Renal cortical epithelial cell (primary cell): Measurements from ENCODE around the gene TEX2. TPM values are rescaled to one million over a fixed set of nuclear protein-coding genes. Genes with fewer than 3 reads are reported as not detected.

Experiments
- DNase-seq: peaks from one replicate; pipeline ENCODE4 v3.0.0-alpha.2; 2011; ENCODE audit warnings: low read depth
- total RNA-seq: library from RNA; depleted of rRNA; stranded (reverse); fragments of >200 nt; gene quantifications from 2 replicates; pipeline ENCODE4 v1.2.3, GENCODE V29; 2014

Gene TEX2
- total RNA-seq, 1 donor from 2014 or later, result 62.6 TPM

DNA sequence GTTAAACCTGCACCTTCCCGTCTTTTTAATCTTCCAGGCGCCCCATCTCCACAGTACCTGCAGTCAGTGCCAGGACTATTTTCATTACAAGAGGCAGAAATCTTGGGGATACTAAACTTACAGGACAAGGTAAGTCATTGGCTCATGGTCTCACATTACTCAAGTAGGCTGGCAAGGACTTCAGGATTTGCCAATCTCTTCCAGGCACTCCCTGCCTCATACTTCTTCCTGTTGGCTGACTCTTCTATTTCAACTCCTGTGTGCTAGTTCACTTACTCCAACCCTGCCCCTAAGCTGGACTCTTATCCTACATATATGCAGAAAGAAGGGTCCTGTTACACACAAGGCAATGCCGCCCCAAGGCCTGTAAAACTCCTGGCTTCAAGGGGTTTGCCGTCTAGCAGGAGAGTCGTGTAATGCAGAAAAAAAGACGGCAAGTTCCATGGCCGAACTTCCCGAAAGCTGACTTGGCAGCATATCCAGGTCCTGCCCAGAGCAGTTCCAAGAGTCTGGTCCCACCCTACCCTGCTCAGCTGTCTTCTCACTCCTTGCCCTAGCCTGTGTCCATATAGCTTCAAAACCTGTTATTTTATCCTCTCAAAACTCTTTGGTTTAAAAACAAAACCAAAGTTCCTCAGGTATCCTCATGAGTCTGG lies 147.9 kb downstream of the TEX2 start:
- no peak for DNase-seq

DNA sequence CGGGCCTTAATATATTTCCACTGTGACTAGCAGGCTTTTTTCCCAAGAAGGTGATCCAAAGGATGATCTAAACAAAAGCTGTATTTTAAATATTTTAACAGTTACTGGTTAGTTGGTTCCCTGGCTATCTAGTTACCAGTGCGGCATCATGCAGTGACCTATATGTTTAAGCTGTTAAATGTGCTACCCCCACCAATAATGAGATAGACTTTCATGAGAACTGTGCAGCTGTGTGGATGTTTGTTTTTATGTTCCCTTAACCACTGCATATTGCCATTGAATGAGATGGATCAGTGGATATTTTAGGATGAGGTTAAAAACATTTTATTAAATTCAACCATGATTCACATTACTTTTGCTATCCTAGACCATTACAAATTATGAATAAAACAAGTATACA lies 150.1 kb downstream of the TEX2 start:
- DNase-seq, result no peak

DNA sequence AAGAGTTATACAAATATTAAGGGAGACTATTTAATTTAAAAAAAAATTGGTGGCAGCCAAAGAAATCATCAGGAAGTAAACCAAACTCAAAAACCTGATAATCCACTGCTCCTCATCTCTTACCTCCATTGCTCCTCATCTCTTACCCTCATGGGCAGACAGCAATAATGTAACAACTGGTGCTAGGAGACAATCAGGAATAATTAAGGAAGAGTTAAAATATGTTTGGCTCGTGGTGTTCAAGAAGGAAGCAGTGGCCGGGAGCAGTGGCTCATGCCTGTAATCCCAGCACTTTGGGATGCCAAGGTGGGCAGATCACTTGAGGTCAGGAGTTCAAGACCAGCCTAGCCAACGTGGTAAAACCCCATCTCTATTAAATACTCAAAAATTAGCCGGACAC lies 151.2 kb downstream of the TEX2 start:
- no peak for DNase-seq

DNA sequence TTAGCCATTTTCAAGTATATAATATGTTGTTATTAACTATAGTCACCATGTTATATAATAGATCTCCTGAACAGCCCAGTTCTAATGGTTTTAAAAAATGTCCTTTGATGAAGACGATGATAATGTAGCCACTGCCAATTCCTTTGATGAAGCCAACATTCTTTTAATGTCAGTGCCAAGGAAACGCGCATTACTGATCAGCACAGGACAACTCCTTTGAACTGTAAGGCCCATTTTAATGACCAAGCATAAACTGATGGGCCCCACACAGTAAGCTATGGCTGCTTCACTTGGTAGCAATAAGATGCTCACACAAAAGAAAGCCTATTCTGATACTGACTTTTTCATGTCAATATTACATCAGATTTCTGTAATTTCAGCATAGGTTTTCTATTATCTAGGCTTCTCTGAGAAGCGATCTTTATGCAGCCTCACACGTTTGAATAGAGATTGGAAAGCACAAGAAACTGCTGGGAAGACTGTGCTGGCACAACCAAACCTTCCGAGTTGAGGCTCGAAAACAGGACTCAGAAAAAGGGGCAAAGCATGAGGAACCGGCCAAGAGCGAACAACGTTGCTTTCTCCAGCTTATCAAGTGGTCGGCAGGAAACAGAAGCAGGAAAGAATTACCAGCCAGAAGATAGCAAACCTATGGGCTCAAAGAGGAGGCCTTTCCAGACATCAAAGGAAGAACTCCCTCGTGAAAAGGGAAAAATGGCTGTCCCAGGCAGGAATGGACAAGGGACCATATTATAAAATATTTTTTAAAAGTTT lies 152.5 kb downstream of the TEX2 start:
- no peak for DNase-seq

DNA sequence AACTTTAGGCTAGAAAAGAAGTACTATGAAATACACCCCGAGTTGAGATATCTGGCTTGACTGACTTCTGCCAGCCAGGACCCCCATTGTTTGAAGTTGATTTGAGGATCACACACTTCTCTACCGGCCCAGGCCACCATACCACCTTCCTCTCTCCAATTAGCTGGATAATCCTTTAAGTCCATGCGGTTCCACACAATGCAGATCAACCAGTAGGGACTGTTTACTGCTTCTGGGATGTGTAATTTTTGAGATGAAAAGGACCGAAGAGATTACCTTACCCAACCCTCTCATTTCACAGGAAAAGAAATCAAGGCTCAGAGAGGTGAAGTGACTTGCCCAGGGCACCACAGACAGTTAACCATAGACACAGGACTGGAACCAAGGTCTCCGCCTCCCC lies 153.7 kb downstream of the TEX2 start:
- no peak for DNase-seq

DNA sequence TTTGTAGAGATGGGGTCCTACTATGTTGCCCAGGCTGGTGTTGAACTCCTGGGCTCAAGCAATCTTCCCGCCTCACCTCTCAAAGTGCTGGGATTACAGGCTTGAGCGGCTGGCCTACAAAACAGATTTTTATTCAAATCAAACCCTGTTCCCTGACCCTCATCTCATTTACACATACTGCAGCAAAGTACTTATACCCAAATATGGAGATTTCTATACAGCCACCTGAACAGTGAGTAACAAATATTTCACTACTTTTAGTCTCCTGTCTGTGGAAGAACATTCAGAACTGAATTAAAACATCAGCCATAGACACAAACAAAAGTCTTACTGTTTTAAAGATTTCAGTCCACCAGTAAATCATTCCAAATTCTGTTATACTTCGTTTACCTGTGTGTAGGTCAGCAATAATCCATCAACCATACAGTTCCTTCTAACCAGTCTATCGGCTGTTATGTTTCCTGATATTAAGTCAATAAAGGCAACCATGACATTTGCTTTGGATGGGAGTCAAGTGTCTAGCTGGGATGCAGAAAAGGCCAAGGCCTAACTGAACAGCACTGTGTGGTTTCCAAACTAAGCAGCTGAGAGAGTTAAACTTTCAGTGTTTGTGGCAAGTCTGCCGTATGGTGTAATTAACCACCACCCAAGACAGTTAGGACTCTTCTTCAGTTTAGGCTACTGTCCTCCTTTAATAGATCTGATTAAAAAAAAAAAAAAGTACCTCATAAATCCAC lies 155.4 kb downstream of the TEX2 start:
- DNase-seq, result peak; percentile 43

DNA sequence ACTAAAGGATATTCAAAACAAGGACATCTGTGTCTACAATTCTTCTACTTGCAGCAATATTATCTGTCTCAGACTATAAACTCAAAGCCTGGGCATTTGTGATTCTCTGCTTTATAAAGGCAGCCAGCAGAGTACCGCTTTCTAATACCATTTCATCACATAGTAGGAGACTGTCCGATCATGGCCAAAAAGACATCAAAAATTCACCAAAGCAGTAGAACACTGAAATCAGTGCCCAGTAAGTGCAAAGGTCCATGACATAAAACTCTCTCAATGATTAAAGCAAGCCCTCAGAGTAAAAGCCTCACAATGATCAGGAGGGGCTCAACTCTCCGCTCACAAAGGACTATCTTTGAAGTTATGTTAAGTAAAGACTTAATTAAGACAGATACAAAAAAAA lies 156.1 kb downstream of the TEX2 start:
- no peak for DNase-seq

DNA sequence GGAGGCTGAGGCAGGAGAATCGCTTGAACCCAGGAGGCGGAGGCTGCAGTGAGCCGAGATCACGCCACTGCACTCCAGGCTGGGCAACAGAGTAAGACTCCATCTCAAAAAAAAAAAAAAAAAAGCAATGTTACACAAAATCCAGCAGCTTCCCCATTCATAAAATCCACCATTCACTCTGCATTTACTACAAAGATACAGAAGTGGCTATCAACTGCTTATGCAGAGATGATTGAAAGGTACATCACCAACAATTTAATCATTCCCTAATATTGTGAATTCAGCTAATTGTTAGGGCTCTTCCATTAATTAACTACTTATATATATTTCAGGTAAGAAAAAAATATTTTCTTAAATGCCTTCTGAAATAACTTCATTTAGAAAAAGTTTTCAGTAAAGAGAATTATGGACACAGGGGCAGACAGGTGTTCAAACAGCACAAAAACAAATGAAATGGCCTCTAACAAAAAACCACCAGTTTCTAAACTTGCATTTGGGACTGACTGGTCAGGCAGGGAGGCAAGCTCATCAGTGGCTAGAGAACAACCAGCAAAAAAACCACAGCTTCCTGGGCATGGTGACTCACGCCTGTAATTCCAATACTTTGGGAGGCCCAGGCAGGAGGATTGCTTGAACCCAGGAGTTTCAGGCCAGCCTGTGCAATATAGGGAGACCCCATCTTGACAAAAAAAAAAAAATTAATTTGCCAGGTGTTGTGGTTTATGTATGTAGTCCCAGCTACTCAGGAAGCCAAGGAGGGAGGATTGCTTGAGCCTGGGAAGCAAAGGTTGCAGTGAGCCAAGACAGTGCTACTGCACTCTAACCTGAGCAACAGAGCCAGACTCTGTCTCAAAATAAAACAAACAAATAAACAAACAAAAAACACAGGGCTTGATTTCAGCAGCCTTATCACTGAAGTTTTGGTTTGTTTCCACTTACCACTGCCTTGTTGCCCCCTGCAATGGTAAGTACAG lies 159.4 kb downstream of the TEX2 start:
- peak; percentile 68 for DNase-seq

DNA sequence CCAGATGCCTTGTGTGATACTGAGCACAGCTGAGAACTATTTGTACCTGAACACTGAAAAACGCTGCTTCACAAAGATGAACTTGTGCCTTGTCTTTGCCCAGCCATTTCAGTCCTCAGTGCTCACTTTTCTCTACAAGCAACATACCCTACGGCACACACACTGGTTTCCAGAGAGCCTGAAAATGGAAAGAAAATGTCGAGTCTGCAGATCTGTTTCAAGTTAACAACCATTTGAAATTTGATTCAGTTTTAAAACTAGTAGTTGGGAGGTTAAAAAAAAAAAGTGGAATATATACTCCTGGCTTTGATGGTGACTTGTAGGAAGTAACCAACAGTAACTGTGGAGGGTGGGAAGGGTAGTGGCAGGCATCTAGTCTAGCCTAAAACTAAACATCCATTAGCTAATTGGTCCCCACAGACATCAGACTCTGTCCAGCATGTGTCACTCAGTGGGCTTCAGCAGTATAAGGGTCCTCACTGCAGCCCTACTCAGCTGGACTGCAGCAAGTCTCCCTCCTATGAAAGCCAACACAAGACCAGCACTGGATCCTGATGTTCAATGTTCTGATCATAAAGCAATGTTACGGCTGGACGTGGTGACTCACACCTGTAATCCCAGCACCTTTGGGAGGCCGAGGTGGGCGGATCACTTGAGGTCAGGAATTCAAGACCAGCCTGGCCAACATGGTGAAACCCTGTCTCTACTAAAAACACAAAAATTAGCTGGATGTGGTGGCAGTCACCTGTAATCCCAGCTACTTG lies 160.3 kb downstream of the TEX2 start:
- no peak for DNase-seq

DNA sequence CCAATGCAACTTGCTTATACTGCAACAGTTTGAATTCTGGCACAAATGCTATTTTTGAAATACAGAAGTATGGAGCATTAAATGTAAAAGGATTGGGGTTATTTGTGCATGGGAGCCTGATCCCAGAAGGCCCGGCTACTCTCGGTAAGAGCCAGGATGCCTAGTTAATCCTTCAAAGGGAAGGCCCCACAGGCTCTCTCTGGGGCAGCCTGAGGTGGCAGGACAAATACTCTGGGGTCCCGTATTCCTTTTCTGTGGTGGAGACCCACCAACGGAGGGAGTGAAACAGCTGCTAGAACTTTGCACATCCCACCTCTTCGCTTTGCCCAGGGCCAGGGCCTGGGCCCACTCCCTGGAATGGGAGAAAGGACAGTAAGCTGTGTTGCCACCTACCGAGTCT lies 163.5 kb downstream of the TEX2 start:
- no peak for DNase-seq

Other genes starting within 250 kb of the TEX2 start
- 6.4 and 11.6 TPM in 2 replicates for gene ICAM2, start 242.6 kb downstream of the TEX2 start, total RNA-seq
- gene ERN1, start 133.1 kb downstream of the TEX2 start, total RNA-seq, result 4.5 and 10.6 TPM in 2 replicates
- gene PECAM1, start 127.6 kb upstream of the TEX2 start, total RNA-seq, result 2.3 and 5.9 TPM in 2 replicates
- 0.20 TPM in 1 of 2 replicates, not detected in the other for gene MILR1, start 185.9 kb upstream of the TEX2 start, total RNA-seq
- gene POLG2, start 233.8 kb upstream of the TEX2 start, total RNA-seq, result 4.5 and 11.4 TPM in 2 replicates
- gene DDX5, start 243.0 kb upstream of the TEX2 start, total RNA-seq, result 235 and 745 TPM in 2 replicates
- 10.6 and 39.6 TPM in 2 replicates for gene CEP95, start 243.7 kb upstream of the TEX2 start, total RNA-seq